K562 (cell line): Measurements from ENCODE around the gene VENTX. TPM values are rescaled to one million over a fixed set of nuclear protein-coding genes. Genes with fewer than 3 reads are reported as not detected.

Source experiments
- CREBBP ChIP-seq: IDR thresholded peaks from one replicate; pipeline ENCODE4 v1.6.1; 2012; ENCODE audit warnings: low read depth, mild to moderate bottlenecking, control low read depth, inconsistent platforms, low read length
- FOXK2 ChIP-seq, 2 experiments: fragments of 450-650 bp; IDR thresholded peaks in 1 of 2; conservative IDR thresholded peaks in 1 of 2; 2 replicates each; pipeline ENCODE4 v1.6.1; 2016; ENCODE audit warnings: low read depth in 2 of 2, mild to moderate bottlenecking in 1 of 2
- FOXM1 ChIP-seq, 2 experiments: fragments of 450-650 bp in 1 of 2; sonication (generic) in 1 of 2; formaldehyde crosslinking in 1 of 2; IDR thresholded peaks; 2 replicates each; pipeline versions ENCODE4 v1.6.1 to v1.9.0; 2017 to 2022; ENCODE audit warnings: low read depth in 2 of 2, mild to moderate bottlenecking in 2 of 2, missing genetic modification reagents in 1 of 2, moderate library complexity in 1 of 2
- GATAD2B ChIP-seq: fragments of 450-650 bp; IDR thresholded peaks from 2 replicates; pipeline ENCODE4 v1.6.1; 2017; ENCODE audit warnings: mild to moderate bottlenecking, borderline replicate concordance
- ILF3 ChIP-seq: fragments of 450-650 bp; IDR thresholded peaks from 2 replicates; pipeline ENCODE4 v1.6.1; 2018; ENCODE audit warnings: antibody characterized with exemption, mild to moderate bottlenecking, moderate library complexity, borderline replicate concordance
- SMAD1 ChIP-seq: fragments of 150-350 bp; IDR thresholded peaks from 2 replicates; pipeline ENCODE4 v1.6.1; 2014; ENCODE audit warnings: low read length, low read depth; ENCODE audit not compliant: partially characterized antibody
- TRIM24 ChIP-seq, 2 experiments: fragments of 450-650 bp; IDR thresholded peaks; 2 replicates each; pipeline ENCODE4 v1.6.1; 2016
- polyA plus RNA-seq, 8 experiments: library from polyadenylated mRNA; depleted of rRNA in 4 of 8; stranded (reverse) in 5 of 8; unstranded in 3 of 8; fragments of >200 nt; fragmentation: Nextera tagmentation in 2 of 8; fragmentation: Illumina TruSeq in 1 of 8; extraction: Ambion mirVana in 2 of 8; extraction: Trizol in 1 of 8; gene quantifications; 2 replicates each; pipeline versions ENCODE4 v1.2.1 to v1.2.3, GENCODE V29; 2011 to 2014; ENCODE audit warnings: inconsistent platforms in 1 of 8, missing spikeins in 1 of 8
- total RNA-seq, 7 experiments: library from RNA; depleted of rRNA in 6 of 7; stranded (reverse); fragments of >200 nt in 6 of 7; fragmentation: Illumina TruSeq in 2 of 7; extraction: Trizol in 2 of 7; gene quantifications; 2 replicates each; pipeline versions ENCODE4 v1.2.1 to v1.2.3, GENCODE V29; 2011 to 2021; ENCODE audit warnings: low replicate concordance in 1 of 7
- TF ChIP-seq, protein P1 (sequence below): sonication (generic); formaldehyde crosslinking; IDR thresholded peaks from 2 replicates; pipeline ENCODE4 v1.8.1; 2023; ENCODE audit warnings: mild to moderate bottlenecking, missing genetic modification reagents
- TF ChIP-seq, protein P2 (sequence below): fragments of 450-650 bp; IDR thresholded peaks from 2 replicates; pipeline ENCODE4 v1.7.1; 2018; ENCODE audit warnings: mild to moderate bottlenecking, low read depth; ENCODE audit not compliant: partially characterized antibody
- TF ChIP-seq, protein P3 (sequence below), 2 experiments: fragments of 250-450 bp in 1 of 2; fragments of 450-650 bp in 1 of 2; sonication (Bioruptor Pico) in 1 of 2; IDR thresholded peaks; 2 replicates each; pipeline versions ENCODE4 v1.6.1 to v1.8.0; 2016 to 2021; ENCODE audit warnings: mild to moderate bottlenecking in 2 of 2, moderate library complexity in 2 of 2, missing compliant biosample characterization in 1 of 2, missing genetic modification characterization in 1 of 2

Gene VENTX
- total and polyA plus RNA-seq, 9 of the 15 experiments (the other 6 are each of a cell fraction or from before 2014, with no cell fraction given): 0.07 to 0.70 (median 0.20) TPM; not detected in 1

DNA sequence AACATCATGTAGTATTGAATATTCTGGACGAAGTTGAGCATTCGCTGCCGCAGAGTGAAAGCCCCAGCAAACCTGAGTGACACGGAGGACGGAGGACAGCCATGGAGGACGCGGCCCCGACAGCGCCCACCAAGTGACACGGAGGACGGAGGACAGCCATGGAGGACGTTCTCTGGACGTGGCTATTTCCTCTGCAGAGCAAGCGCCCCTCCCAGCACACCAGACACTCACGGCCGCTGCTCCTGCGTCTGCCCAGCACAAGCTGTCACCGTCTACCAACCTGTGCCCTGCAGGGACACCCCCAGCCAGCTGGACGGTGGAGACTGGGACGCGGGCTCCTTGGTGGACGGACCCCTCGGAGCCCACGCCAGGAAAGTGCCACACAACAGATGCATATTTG, 46.3 kb downstream of the VENTX start (continued):
- TF ChIP-seq, protein P1, sequence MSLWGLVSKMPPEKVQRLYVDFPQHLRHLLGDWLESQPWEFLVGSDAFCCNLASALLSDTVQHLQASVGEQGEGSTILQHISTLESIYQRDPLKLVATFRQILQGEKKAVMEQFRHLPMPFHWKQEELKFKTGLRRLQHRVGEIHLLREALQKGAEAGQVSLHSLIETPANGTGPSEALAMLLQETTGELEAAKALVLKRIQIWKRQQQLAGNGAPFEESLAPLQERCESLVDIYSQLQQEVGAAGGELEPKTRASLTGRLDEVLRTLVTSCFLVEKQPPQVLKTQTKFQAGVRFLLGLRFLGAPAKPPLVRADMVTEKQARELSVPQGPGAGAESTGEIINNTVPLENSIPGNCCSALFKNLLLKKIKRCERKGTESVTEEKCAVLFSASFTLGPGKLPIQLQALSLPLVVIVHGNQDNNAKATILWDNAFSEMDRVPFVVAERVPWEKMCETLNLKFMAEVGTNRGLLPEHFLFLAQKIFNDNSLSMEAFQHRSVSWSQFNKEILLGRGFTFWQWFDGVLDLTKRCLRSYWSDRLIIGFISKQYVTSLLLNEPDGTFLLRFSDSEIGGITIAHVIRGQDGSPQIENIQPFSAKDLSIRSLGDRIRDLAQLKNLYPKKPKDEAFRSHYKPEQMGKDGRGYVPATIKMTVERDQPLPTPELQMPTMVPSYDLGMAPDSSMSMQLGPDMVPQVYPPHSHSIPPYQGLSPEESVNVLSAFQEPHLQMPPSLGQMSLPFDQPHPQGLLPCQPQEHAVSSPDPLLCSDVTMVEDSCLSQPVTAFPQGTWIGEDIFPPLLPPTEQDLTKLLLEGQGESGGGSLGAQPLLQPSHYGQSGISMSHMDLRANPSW (CRISPR knock-in tag): no peak
- TF ChIP-seq, protein P2, sequence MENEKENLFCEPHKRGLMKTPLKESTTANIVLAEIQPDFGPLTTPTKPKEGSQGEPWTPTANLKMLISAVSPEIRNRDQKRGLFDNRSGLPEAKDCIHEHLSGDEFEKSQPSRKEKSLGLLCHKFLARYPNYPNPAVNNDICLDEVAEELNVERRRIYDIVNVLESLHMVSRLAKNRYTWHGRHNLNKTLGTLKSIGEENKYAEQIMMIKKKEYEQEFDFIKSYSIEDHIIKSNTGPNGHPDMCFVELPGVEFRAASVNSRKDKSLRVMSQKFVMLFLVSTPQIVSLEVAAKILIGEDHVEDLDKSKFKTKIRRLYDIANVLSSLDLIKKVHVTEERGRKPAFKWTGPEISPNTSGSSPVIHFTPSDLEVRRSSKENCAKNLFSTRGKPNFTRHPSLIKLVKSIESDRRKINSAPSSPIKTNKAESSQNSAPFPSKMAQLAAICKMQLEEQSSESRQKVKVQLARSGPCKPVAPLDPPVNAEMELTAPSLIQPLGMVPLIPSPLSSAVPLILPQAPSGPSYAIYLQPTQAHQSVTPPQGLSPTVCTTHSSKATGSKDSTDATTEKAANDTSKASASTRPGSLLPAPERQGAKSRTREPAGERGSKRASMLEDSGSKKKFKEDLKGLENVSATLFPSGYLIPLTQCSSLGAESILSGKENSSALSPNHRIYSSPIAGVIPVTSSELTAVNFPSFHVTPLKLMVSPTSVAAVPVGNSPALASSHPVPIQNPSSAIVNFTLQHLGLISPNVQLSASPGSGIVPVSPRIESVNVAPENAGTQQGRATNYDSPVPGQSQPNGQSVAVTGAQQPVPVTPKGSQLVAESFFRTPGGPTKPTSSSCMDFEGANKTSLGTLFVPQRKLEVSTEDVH: no peak
- TF ChIP-seq SMAD1: no peak
- no peak for TF ChIP-seq CREBBP
- TF ChIP-seq, protein P3, sequence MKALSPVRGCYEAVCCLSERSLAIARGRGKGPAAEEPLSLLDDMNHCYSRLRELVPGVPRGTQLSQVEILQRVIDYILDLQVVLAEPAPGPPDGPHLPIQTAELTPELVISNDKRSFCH (CRISPR knock-in tag; IDR thresholded peaks at IDR 0.05): no peak
- TF ChIP-seq, protein P3 (tag; IDR thresholded peaks at IDR 0.05): no peak
- no peak for TF ChIP-seq GATAD2B
- no peak for TF ChIP-seq ILF3
- no peak for TF ChIP-seq FOXK2 (conservative IDR thresholded peaks at IDR 0.05 in 1 of 2, IDR thresholded peaks at IDR 0.05 in 1 of 2; ENCODE audit: low read depth in 2 of 2)
- no peak for TF ChIP-seq TRIM24 (IDR thresholded peaks at IDR 0.05)
- TF ChIP-seq FOXM1 (IDR thresholded peaks at IDR 0.05; ENCODE audit: low read depth): no peak
- no peak for TF ChIP-seq FOXM1 (CRISPR knock-in tag; IDR thresholded peaks at IDR 0.05; ENCODE audit: low read depth)
